OCI-LY1 (cell line): ENCODE measurements around the gene ETV6.

Experiments
- H2AFZ ChIP-seq: fragments of 200-600 bp; sonication (generic), shearing (Covaris generic); 2 replicates; pipeline ENCODE4 v1.6.0; 2014; ENCODE audit warnings: antibody characterized with exemption, mild to moderate bottlenecking, low read length
- H3F3A ChIP-seq: fragments of 200-600 bp; sonication (generic), shearing (Covaris generic); 2 replicates; pipeline ENCODE4 v1.6.0; 2014; ENCODE audit warnings: mild to moderate bottlenecking, antibody characterized with exemption, low read length, moderate library complexity; ENCODE audit not compliant: insufficient read depth
- H3K27ac ChIP-seq: fragments of 200-600 bp; sonication (generic); 2 replicates; pipeline ENCODE4 v1.5.1; 2014; ENCODE audit warnings: low read length, mixed run types, mild to moderate bottlenecking, low read depth; ENCODE audit not compliant: poor library complexity, severe bottlenecking
- H3K27me3 ChIP-seq: fragments of 200-600 bp; sonication (generic); 2 replicates; pipeline ENCODE4 v1.6.0; 2014; ENCODE audit warnings: antibody characterized with exemption, mild to moderate bottlenecking, low read length, moderate library complexity; ENCODE audit not compliant: insufficient read depth
- H3K36me3 ChIP-seq: fragments of 200-600 bp; sonication (generic); 2 replicates; pipeline ENCODE4 v1.6.1; 2014; ENCODE audit warnings: mild to moderate bottlenecking, antibody characterized with exemption, low read length, moderate library complexity, mixed read lengths; ENCODE audit not compliant: insufficient read depth
- H3K4me1 ChIP-seq: fragments of 200-600 bp; sonication (generic); 2 replicates; pipeline ENCODE4 v1.5.1; 2014; ENCODE audit warnings: mild to moderate bottlenecking, low read length, moderate library complexity; ENCODE audit not compliant: insufficient read depth, severe bottlenecking
- H3K4me2 ChIP-seq: fragments of 200-600 bp; sonication (generic), shearing (Covaris generic); 2 replicates; pipeline ENCODE4 v1.6.1; 2014; ENCODE audit warnings: low read length
- H3K4me3 ChIP-seq: fragments of 200-600 bp; sonication (generic); 2 replicates; pipeline ENCODE4 v1.5.1; 2014; ENCODE audit warnings: low read length, low read depth, mild to moderate bottlenecking, mixed read lengths; ENCODE audit not compliant: poor library complexity, severe bottlenecking
- H3K79me2 ChIP-seq: fragments of 200-600 bp; shearing (Covaris generic); 2 replicates; pipeline ENCODE4 v1.6.1; 2016; ENCODE audit warnings: mixed run types, low read length, mixed read lengths; ENCODE audit not compliant: insufficient read depth
- H3K9ac ChIP-seq: fragments of 200-600 bp; sonication (generic), shearing (Covaris generic); 2 replicates; pipeline ENCODE4 v1.6.1; 2014; ENCODE audit warnings: mild to moderate bottlenecking, low read length, mixed read lengths
- H3K9me2 ChIP-seq: fragments of 200-600 bp; sonication (generic), shearing (Covaris generic); 2 replicates; pipeline ENCODE4 v1.6.1; 2014; ENCODE audit warnings: low read depth, mild to moderate bottlenecking, low read length, mixed read lengths
- H3K9me3 ChIP-seq: fragments of 200-600 bp; shearing (Covaris generic); 2 replicates; pipeline ENCODE4 v1.6.1; 2014; ENCODE audit warnings: low read length, mixed read lengths
- H4K20me1 ChIP-seq: fragments of 200-600 bp; sonication (generic), shearing (Covaris generic); 2 replicates; pipeline ENCODE4 v1.6.0; 2016; ENCODE audit warnings: mild to moderate bottlenecking, low read length; ENCODE audit not compliant: insufficient read depth
- CTCF ChIP-seq: fragments of 200-600 bp; sonication (generic), shearing (Covaris generic); IDR thresholded peaks from 2 replicates; pipeline ENCODE4 v1.5.1; 2017; ENCODE audit warnings: mild to moderate bottlenecking, antibody characterized with exemption, low read length, moderate library complexity, mixed read lengths
- EZH2 ChIP-seq: fragments of 200-600 bp; sonication (generic), shearing (Covaris generic); IDR thresholded peaks from 2 replicates; pipeline ENCODE4 v1.8.0; 2017; ENCODE audit warnings: borderline replicate concordance, mixed run types, mild to moderate bottlenecking, antibody characterized with exemption, low read length, moderate library complexity, mixed read lengths

The ETV6 gene

GRCh38 chr12:11814374-11814773, 164.9 kb downstream of the ETV6 start:
- Histone ChIP-seq H3K4me1 (peaks cover 87% of the 10 kb centered on the region), H3K27me3 (no peaks in the 10 kb centered on the region), H3K27ac (peak overlapping the region; percentile 96), H3F3A (no peaks in the 10 kb centered on the region), H2AFZ (no peak overlapping the region), H3K9me3 (no peaks in the 10 kb centered on the region), H3K4me3 (no peak overlapping the region), H3K9ac (peak overlapping the region; percentile 77), H4K20me1 (no peaks in the 10 kb centered on the region), H3K4me2 (peak overlapping the region; percentile 10; the same call in 1 of the 2 replicates), H3K9me2 (no peaks in the 10 kb centered on the region), H3K36me3 (no peaks in the 10 kb centered on the region), H3K79me2 (no peaks in the 10 kb centered on the region)
- TF ChIP-seq CTCF (no peak), EZH2 (no peak)

DNA sequence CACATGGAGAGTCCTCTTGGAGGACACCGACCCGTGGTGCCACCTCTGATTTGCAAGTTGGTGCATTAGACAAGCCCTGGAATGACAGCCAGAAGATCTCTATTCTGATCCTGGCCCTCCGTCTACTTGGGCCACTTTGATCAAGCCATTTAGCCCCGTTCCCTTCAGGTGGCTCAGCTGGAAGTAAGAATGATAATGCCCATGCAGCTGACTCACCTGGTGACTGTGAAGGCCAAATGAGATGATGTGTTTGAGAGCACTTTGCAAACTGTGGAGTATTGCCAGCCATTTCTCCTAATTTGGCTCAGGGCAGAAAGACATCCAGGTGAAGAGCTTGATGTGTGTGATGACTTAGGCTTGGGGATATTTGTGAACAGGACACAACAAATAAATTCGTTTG, 165.9 kb downstream of the ETV6 start:
- H3K4me3 ChIP-seq = no peak overlapping the region
- H3K4me2 ChIP-seq = no peak overlapping the region
- H3K9me2 ChIP-seq = no peaks in the 10 kb centered on the region
- H4K20me1 ChIP-seq = no peaks in the 10 kb centered on the region
- no peaks in the 10 kb centered on the region for H3K36me3 ChIP-seq
- peaks cover 88% of the 10 kb centered on the region for H3K4me1 ChIP-seq
- H2AFZ ChIP-seq = no peak overlapping the region
- TF ChIP-seq CTCF (no peak), EZH2 (no peak)
- peak overlapping the region; percentile 77; the same call in 1 of the 2 replicates for H3K9ac ChIP-seq
- H3K27me3 ChIP-seq = no peaks in the 10 kb centered on the region
- H3K9me3 ChIP-seq = no peaks in the 10 kb centered on the region
- H3K79me2 ChIP-seq = no peaks in the 10 kb centered on the region
- H3K27ac ChIP-seq = peak overlapping the region; percentile 96
- no peaks in the 10 kb centered on the region for H3F3A ChIP-seq

GRCh38 chr12:11819643-11820042, 170.2 kb downstream of the ETV6 start:
- H3K79me2 ChIP-seq = no peaks in the 10 kb centered on the region
- no peaks in the 10 kb centered on the region for H3K27me3 ChIP-seq
- no peak overlapping the region for H3K4me3 ChIP-seq
- TF ChIP-seq CTCF (no peak), EZH2 (no peak)
- no peaks in the 10 kb centered on the region for H3K9me3 ChIP-seq
- no peaks in the 10 kb centered on the region for H4K20me1 ChIP-seq
- H3K9me2 ChIP-seq = no peaks in the 10 kb centered on the region
- H3K9ac ChIP-seq = no peak overlapping the region
- H3K4me2 ChIP-seq = no peak overlapping the region
- H3F3A ChIP-seq = no peaks in the 10 kb centered on the region
- no peaks in the 10 kb centered on the region for H3K36me3 ChIP-seq
- H2AFZ ChIP-seq = no peak overlapping the region
- peaks cover 87% of the 10 kb centered on the region for H3K4me1 ChIP-seq
- peak overlapping the region; percentile 94 for H3K27ac ChIP-seq
